ENCODE measurements around the gene GUCA2A. TPM values are rescaled to one million over a fixed set of nuclear protein-coding genes. Genes with fewer than 3 reads are reported as not detected.

The GUCA2A gene
- total and polyA plus RNA-seq, 2 of the 13 experiments (the other 11 are each of a cell fraction or from before 2014, with no cell fraction given): not detected

DNA sequence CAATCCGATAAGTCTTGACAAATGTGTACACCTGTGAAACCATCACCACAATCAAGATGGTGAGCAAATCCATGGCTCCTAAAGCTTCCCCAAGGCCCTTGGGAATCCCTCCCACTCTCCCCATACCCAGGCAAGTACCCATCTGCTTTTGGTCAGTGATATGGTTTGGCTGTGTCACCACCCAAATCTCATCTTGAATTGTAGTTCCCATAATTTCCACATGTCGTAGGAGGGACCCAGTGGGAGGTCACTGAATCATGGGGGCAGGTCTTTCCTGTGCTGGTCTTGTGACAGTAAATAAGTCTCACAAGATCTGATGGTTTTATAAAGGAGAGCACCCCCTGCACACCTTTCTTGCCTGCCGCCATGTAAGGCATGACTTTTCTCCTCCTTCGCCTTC is 26.0 kb downstream of the GUCA2A start (continued):
- TF ChIP-seq, protein P1, sequence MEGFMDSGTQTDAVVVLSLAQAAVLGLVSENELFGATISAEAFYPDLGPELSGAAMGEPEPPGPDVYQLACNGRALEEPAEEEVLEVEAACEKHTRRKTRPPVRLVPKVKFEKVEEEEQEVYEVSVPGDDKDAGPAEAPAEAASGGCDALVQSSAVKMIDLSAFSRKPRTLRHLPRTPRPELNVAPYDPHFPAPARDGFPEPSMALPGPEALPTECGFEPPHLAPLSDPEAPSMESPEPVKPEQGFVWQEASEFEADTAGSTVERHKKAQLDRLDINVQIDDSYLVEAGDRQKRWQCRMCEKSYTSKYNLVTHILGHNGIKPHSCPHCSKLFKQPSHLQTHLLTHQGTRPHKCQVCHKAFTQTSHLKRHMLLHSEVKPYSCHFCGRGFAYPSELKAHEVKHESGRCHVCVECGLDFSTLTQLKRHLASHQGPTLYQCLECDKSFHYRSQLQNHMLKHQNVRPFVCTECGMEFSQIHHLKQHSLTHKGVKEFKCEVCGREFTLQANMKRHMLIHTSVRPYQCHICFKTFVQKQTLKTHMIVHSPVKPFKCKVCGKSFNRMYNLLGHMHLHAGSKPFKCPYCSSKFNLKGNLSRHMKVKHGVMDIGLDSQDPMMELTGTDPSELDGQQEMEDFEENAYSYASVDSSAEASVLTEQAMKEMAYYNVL (CRISPR knock-in tag; IDR thresholded peaks at IDR 0.05; ENCODE audit: borderline replicate concordance): no peak
- no peak for TF ChIP-seq PHF21A (CRISPR knock-in tag; IDR thresholded peaks at IDR 0.05)
- TF ChIP-seq ZNF510 (CRISPR knock-in tag; IDR thresholded peaks at IDR 0.05; ENCODE audit: low read depth): no peak
- TF ChIP-seq TCF12 (IDR thresholded peaks at IDR 0.05): no peak
- no peak for TF ChIP-seq TCF12 (CRISPR knock-in tag; IDR thresholded peaks at IDR 0.05)
- TF ChIP-seq ZNF160 (CRISPR knock-in tag; IDR thresholded peaks at IDR 0.05): no peak
- TF ChIP-seq NR2C2 (CRISPR knock-in tag; IDR thresholded peaks at IDR 0.05; ENCODE audit: borderline replicate concordance): no peak
- TF ChIP-seq NFATC3 (CRISPR knock-in tag; IDR thresholded peaks at IDR 0.05): no peak
- TF ChIP-seq, protein P2, sequence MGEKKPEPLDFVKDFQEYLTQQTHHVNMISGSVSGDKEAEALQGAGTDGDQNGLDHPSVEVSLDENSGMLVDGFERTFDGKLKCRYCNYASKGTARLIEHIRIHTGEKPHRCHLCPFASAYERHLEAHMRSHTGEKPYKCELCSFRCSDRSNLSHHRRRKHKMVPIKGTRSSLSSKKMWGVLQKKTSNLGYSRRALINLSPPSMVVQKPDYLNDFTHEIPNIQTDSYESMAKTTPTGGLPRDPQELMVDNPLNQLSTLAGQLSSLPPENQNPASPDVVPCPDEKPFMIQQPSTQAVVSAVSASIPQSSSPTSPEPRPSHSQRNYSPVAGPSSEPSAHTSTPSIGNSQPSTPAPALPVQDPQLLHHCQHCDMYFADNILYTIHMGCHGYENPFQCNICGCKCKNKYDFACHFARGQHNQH (CRISPR knock-in tag; IDR thresholded peaks at IDR 0.05): no peak

DNA sequence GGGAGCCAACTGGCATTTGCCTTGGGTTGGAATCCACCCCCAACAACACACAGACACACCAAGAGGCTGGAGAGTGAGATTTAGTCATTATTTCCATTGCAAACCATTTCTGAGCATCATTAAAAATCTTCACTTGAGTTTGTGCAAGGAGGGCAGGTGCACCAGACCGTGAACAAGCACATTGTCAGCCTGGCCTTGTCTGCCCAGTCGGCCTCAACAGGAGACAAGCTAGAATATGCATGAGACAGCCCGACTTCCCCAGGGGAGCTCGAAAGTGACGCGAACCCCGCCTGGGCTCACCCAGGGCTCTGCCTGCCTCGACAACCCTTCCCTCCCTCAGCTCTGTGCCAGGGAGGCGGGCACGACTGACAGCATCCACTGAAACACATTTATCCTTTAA is 26.8 kb downstream of the GUCA2A start:
- 35% methylated on average over 10 of the region's 10 CpGs for WGBS (ENCODE audit: low lambda C conversion rate)
- H3K27ac ChIP-seq (ENCODE audit: extremely low read length, insufficient read depth, low read length): no peak overlapping the region
- in situ Hi-C loops (cut with HindIII; ENCODE audit: extremely low pct_ligation_motif_present, low pct_unique_long_range_greater_than_20kb) (no loop called here), intact Hi-C loops (cut with micrococcal nuclease; ENCODE audit: unreplicated experiment) (no loop called here)
- no peak overlapping the region for H2AFZ ChIP-seq (ENCODE audit: low read length)
- H3K9me3 ChIP-seq (ENCODE audit: low read length): no peaks in the 10 kb centered on the region
- CTCF ChIA-PET (ENCODE audit: low intra/inter-chr PET ratio, low total read pairs): no interaction called here
- no peaks in the 10 kb centered on the region for H3K4me1 ChIP-seq (ENCODE audit: insufficient read depth, low read length)
- no peak overlapping the region for H3K4me3 ChIP-seq (replicated peaks in 1 of 3; ENCODE audit: insufficient read depth in 1 of 3, low read depth in 2 of 3, low read length in 3 of 3)
- POLR2A ChIA-PET: no interaction called here
- ATAC-seq (no peak), DNase-seq (ENCODE audit: low spot score) (no peak), FAIRE-seq (no peak)
- no TSS peak for BruUV-seq (replicated peaks)
- no peak overlapping the region for H3K4me2 ChIP-seq (ENCODE audit: low read depth, low read length)
- H3K79me2 ChIP-seq (ENCODE audit: insufficient read depth, low read length): no peaks in the 10 kb centered on the region
- no peaks in the 10 kb centered on the region for H4K20me1 ChIP-seq (ENCODE audit: insufficient read depth, low read length)
- H3K27me3 ChIP-seq (ENCODE audit: control insufficient read depth in 1 of 2, insufficient read depth in 2 of 2, low read length in 2 of 2): peaks cover 0 to 26% of the 10 kb centered on the region in 2 experiments; a peak in 3 of 5 replicates
- H3K9ac ChIP-seq (ENCODE audit: insufficient read depth, low read depth, low read length): no peak overlapping the region
- H3K36me3 ChIP-seq (replicated peaks in 1 of 2; ENCODE audit: control insufficient read depth in 1 of 2, insufficient read depth in 2 of 2, low read length in 2 of 2): no peaks in the 10 kb centered on the region
- no peak for TF ChIP-seq HMG20A (CRISPR knock-in tag; IDR thresholded peaks at IDR 0.05; ENCODE audit: borderline replicate concordance)
- TF ChIP-seq ZNF775 (CRISPR knock-in tag; IDR thresholded peaks at IDR 0.05; ENCODE audit: borderline replicate concordance): no peak
- TF ChIP-seq, protein P3, sequence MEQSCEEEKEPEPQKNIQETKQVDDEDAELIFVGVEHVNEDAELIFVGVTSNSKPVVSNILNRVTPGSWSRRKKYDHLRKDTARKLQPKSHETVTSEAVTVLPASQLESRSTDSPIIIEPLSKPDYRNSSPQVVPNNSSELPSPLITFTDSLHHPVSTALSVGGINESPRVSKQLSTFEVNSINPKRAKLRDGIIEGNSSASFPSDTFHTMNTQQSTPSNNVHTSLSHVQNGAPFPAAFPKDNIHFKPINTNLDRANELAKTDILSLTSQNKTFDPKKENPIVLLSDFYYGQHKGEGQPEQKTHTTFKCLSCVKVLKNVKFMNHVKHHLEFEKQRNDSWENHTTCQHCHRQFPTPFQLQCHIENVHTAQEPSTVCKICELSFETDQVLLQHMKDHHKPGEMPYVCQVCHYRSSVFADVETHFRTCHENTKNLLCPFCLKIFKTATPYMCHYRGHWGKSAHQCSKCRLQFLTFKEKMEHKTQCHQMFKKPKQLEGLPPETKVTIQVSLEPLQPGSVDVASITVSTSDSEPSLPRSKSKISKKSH (CRISPR knock-in tag; IDR thresholded peaks at IDR 0.05; ENCODE audit: borderline replicate concordance): no peak
- TF ChIP-seq TP53 (CRISPR knock-in tag; conservative IDR thresholded peaks at IDR 0.05): no peak
- TF ChIP-seq, protein P4, sequence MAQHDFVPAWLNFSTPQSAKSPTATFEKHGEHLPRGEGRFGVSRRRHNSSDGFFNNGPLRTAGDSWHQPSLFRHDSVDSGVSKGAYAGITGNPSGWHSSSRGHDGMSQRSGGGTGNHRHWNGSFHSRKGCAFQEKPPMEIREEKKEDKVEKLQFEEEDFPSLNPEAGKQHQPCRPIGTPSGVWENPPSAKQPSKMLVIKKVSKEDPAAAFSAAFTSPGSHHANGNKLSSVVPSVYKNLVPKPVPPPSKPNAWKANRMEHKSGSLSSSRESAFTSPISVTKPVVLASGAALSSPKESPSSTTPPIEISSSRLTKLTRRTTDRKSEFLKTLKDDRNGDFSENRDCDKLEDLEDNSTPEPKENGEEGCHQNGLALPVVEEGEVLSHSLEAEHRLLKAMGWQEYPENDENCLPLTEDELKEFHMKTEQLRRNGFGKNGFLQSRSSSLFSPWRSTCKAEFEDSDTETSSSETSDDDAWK (CRISPR knock-in tag; IDR thresholded peaks at IDR 0.05): no peak
- TF ChIP-seq ZNF563 (CRISPR knock-in tag; IDR thresholded peaks at IDR 0.05): no peak
- no peak for TF ChIP-seq ZNF674 (CRISPR knock-in tag; IDR thresholded peaks at IDR 0.05; ENCODE audit: low read depth)
- TF ChIP-seq ZSCAN21 (CRISPR knock-in tag; IDR thresholded peaks at IDR 0.05; ENCODE audit: borderline replicate concordance): no peak
- TF ChIP-seq GTF3A (CRISPR knock-in tag; conservative IDR thresholded peaks at IDR 0.05): no peak
- TF ChIP-seq HDAC1 (CRISPR knock-in tag; IDR thresholded peaks at IDR 0.05): no peak
- TF ChIP-seq ZNF850 (CRISPR knock-in tag; conservative IDR thresholded peaks at IDR 0.05): no peak

All from HepG2 (cell line).